ENCODE measurements around the gene GOLGA6L9. TPM values are rescaled to one million over a fixed set of nuclear protein-coding genes. Genes with fewer than 3 reads are reported as not detected.
A peak's percentile ranks its signal among the peaks of the same experiment; 100 is the strongest.
"Not testable (repeated sequence)": the region's sequence is repeated elsewhere in the genome, so short reads cannot be mapped to it uniquely, and the experiment has no call there.

Gene GOLGA6L9
- total RNA-seq, 2 donors from 2014 or later, result 5.2 to 5.6 TPM

DNA sequence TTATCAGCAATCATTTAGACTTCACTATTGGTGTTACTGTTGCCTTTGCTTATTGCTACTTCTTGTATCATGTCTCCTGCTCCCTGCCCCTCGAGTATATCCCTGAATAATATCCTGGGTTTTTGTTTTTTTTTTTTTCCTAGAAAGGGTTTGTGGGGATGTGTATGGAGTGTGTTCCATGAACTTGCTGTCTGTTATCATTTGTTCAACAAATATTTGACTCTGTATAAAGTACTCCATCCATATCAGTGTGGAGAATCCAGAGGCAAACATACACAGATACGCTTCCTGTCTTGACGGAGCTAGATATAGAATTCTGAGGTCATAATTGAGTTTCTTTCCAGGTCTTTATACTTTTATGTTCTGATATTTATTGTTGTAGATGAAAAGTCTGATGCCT lies 31.8 kb upstream of the GOLGA6L9 start:
- Histone ChIP-seq H3K36me3 (replicated peaks in 1 of 2; ENCODE audit: insufficient read depth in 1 of 2, low read depth in 2 of 2) (no peaks in the 10 kb centered on the region), H3K9me3 (no peaks in the 10 kb centered on the region), H3K4me1 (no peaks in the 10 kb centered on the region), H3K4me3 (no peak overlapping the region), H3K27ac (no peak overlapping the region), H3K27me3 (no peaks in the 10 kb centered on the region)
- intact Hi-C loops (cut with DNase I), result no loop called here
- DNase-seq (no peak), ATAC-seq (no peak)
- 52 to 60% methylated on average over 3 of the region's 3 CpGs for WGBS, 2 donors
- TF ChIP-seq POLR2A (IDR thresholded peaks at IDR 0.05), result no peak
- TF ChIP-seq CTCF (IDR thresholded peaks at IDR 0.05), result no peak

- DNase-seq, result no peak
- Histone ChIP-seq H3K4me3 (no peak overlapping the region), H3K9me3 (no peaks in the 10 kb centered on the region), H3K27ac (no peak overlapping the region), H3K27me3 (no peaks in the 10 kb centered on the region), H3K4me1 (no peaks in the 10 kb centered on the region), H3K36me3 (replicated peaks in 1 of 2; ENCODE audit: insufficient read depth in 1 of 2, low read depth in 2 of 2) (no peaks in the 10 kb centered on the region)
- intact Hi-C loops (cut with DNase I), result no loop called here
- ATAC-seq, result no peak
- TF ChIP-seq POLR2A (IDR thresholded peaks at IDR 0.05) (no peak), CTCF (IDR thresholded peaks at IDR 0.05) (no peak)
- WGBS, 2 donors, result 83 to 100% methylated on average over 1 of the region's 1 CpG
These were observed 30.8 kb upstream of the GOLGA6L9 start for GRCh38 chr15:82398785-82399184.

GRCh38 chr15:82399366-82400103 lies 30.1 kb upstream of the GOLGA6L9 start:
- WGBS, 2 donors, result 89 to 92% methylated on average over 5 of the region's 5 CpGs

GRCh38 chr15:82401918-82402317 lies 27.7 kb upstream of the GOLGA6L9 start:
- H3K27ac ChIP-seq; H3K4me3 ChIP-seq; H3K36me3 ChIP-seq (replicated peaks in 1 of 2; ENCODE audit: insufficient read depth in 1 of 2, low read depth in 2 of 2); intact Hi-C loops (cut with DNase I); ATAC-seq; H3K27me3 ChIP-seq; H3K4me1 ChIP-seq; H3K9me3 ChIP-seq; DNase-seq: not testable (repeated sequence)
- 82 to 84% methylated on average over 6 of the region's 6 CpGs for WGBS, 2 donors

More at GRCh38 chr15:82399366-82400103, 30.1 kb upstream of the GOLGA6L9 start:
- H3K27ac ChIP-seq; H3K4me1 ChIP-seq; DNase-seq; ATAC-seq; H3K9me3 ChIP-seq; H3K27me3 ChIP-seq; intact Hi-C loops (cut with DNase I); H3K36me3 ChIP-seq (replicated peaks in 1 of 2; ENCODE audit: insufficient read depth in 1 of 2, low read depth in 2 of 2); H3K4me3 ChIP-seq: not testable (repeated sequence)

DNA sequence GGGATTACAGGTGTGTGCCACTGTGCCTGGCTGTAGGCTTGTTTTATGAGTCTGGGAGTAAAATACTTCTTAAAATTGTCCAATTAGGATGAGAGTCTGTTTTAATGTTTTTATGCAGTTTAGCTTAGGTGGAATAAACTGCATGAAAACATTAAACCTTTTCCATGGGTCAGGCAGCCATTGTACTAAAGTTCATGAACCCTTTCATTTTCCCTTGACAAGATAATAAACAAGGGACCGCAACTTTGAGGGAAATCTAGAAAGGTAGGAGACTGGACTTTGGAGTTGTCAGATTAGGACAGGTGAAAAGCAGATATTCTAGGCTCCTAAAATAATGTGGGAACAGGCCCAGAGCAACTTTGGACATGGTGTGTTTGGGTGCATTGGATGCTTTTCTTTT lies 27.3 kb upstream of the GOLGA6L9 start:
- H3K4me1 ChIP-seq; H3K27me3 ChIP-seq; H3K36me3 ChIP-seq (replicated peaks in 1 of 2; ENCODE audit: insufficient read depth in 1 of 2, low read depth in 2 of 2); intact Hi-C loops (cut with DNase I); H3K27ac ChIP-seq; H3K9me3 ChIP-seq; H3K4me3 ChIP-seq; DNase-seq; ATAC-seq: not testable (repeated sequence)
- 44 to 54% methylated on average over 1 of the region's 1 CpG for WGBS, 2 donors

DNA sequence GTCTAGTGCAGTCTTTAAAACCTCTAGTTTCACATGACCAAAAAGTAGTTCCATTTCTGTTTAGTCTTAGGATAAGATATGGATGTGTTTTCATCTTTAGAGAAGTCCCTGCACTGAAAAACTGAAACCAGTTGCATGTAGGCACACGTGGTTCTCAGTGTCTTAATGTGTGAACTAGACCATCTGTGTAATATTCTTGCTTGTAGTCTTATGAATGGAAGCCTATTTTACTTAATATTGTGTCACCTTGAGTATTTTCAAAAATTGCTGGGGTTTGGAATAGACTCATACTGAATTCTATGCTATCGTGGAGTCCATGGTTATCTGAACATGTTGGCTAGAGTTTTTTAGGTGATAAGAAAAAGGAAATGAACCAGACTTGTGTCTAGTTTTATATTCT lies 23.4 kb upstream of the GOLGA6L9 start:
- ATAC-seq; H3K4me3 ChIP-seq; H3K4me1 ChIP-seq; intact Hi-C loops (cut with DNase I); H3K27me3 ChIP-seq; H3K36me3 ChIP-seq (replicated peaks in 1 of 2; ENCODE audit: insufficient read depth in 1 of 2, low read depth in 2 of 2); H3K9me3 ChIP-seq: not testable (repeated sequence)
- H3K27ac ChIP-seq, result peak overlapping the region in 2 of 4 donors; percentile 17 to 39
- peak in 1 of 4 donors; percentile 23 for DNase-seq
- 27 to 31% methylated on average over 2 of the region's 2 CpGs for WGBS, 2 donors

GRCh38 chr15:82410306-82410705 lies 19.3 kb upstream of the GOLGA6L9 start:
- H3K4me1 ChIP-seq, result peaks cover 12% of the 10 kb centered on the region
- intact Hi-C loops (cut with DNase I); H3K36me3 ChIP-seq (replicated peaks in 1 of 2; ENCODE audit: insufficient read depth in 1 of 2, low read depth in 2 of 2); H3K27ac ChIP-seq; H3K27me3 ChIP-seq; DNase-seq; H3K4me3 ChIP-seq; H3K9me3 ChIP-seq; ATAC-seq: not testable (repeated sequence)
- WGBS, 2 donors, result 64 to 68% methylated on average over 4 of the region's 4 CpGs

GRCh38 chr15:82411595-82411994 lies 18.0 kb upstream of the GOLGA6L9 start:
- H3K36me3 ChIP-seq (replicated peaks in 1 of 2; ENCODE audit: insufficient read depth in 1 of 2, low read depth in 2 of 2); H3K4me3 ChIP-seq; H3K9me3 ChIP-seq; H3K27ac ChIP-seq; DNase-seq; H3K27me3 ChIP-seq; ATAC-seq; intact Hi-C loops (cut with DNase I): not testable (repeated sequence)
- 96 to 100% methylated on average over 1 of the region's 1 CpG for WGBS, 2 donors
- peaks cover 21% of the 10 kb centered on the region for H3K4me1 ChIP-seq
